Thyroid gland (tissue), 4 donors: ENCODE data around the gene MOB2. TPM values are rescaled to one million over a fixed set of nuclear protein-coding genes. Genes with fewer than 3 reads are reported as not detected.

Source experiments
- DNase-seq, 2 donors: peaks; one replicate each; pipeline ENCODE4 v3.0.0-alpha.2; 2019
- H3K27ac ChIP-seq, 3 donors: fragments of 200-600 bp; sonication (generic); 1 replicate in 2 of 3; 2 replicates in 1 of 3; pipeline ENCODE4 v1.5.1; 2016 to 2019; ENCODE audit warnings: mild to moderate bottlenecking in 1 of 3, moderate library complexity in 1 of 3
- H3K27me3 ChIP-seq: fragments of 200-600 bp; sonication (generic); one replicate; pipeline ENCODE4 v1.5.1; 2019
- H3K36me3 ChIP-seq, 2 donors: fragments of 200-600 bp; sonication (generic); one replicate each; pipeline ENCODE4 v1.5.1; 2016 to 2019
- H3K4me1 ChIP-seq, 2 donors: fragments of 200-600 bp; sonication (generic); one replicate each; pipeline ENCODE4 v1.5.1; 2017 to 2019
- H3K4me3 ChIP-seq, 3 donors: fragments of 200-600 bp; sonication (generic); replicated peaks in 1 of 3; 1 replicate in 2 of 3; 2 replicates in 1 of 3; pipeline ENCODE4 v1.5.1; 2016; ENCODE audit warnings: mild to moderate bottlenecking in 1 of 3
- H3K9me3 ChIP-seq: fragments of 200-600 bp; sonication (generic); one replicate; pipeline ENCODE4 v1.5.1; 2017
- POLR2A ChIP-seq, 2 donors: fragments of 450-650 bp; IDR thresholded peaks; one replicate each; pipeline ENCODE4 v1.6.1; 2017; ENCODE audit warnings: antibody characterized with exemption in 2 of 2, mild to moderate bottlenecking in 2 of 2, moderate library complexity in 1 of 2
- WGBS, 2 donors: methylation state at CpG; one replicate each; pipeline ENCODE4 v1.1.5; 2017; 5-methylcytosine and 5-hydroxymethylcytosine counted together
- intact Hi-C: fragments of 100-400 bp; cut with DNase I; formaldehyde crosslinking; loops from one replicate; pipeline ENCODE4 v1.15.1; 2023
- total RNA-seq, 4 donors: library from RNA; depleted of rRNA; stranded (reverse); fragments of >200 nt; gene quantifications; one replicate each; pipeline ENCODE4 v1.2.3, GENCODE V29; 2016
- TF ChIP-seq, protein P1 (sequence below), 6 experiments: fragments of 200-600 bp in 3 of 6; fragments of 450-650 bp in 3 of 6; sonication (generic) in 3 of 6; IDR thresholded peaks; one replicate each; pipeline ENCODE4 v1.5.1; 2016 to 2019; ENCODE audit warnings: antibody characterized with exemption in 6 of 6, mild to moderate bottlenecking in 2 of 6, inconsistent platforms in 1 of 6, moderate library complexity in 1 of 6

MOB2 gene
- total RNA-seq, 4 donors from 2014 or later: 25.6 to 45.8 (median 30.1) TPM

DNA sequence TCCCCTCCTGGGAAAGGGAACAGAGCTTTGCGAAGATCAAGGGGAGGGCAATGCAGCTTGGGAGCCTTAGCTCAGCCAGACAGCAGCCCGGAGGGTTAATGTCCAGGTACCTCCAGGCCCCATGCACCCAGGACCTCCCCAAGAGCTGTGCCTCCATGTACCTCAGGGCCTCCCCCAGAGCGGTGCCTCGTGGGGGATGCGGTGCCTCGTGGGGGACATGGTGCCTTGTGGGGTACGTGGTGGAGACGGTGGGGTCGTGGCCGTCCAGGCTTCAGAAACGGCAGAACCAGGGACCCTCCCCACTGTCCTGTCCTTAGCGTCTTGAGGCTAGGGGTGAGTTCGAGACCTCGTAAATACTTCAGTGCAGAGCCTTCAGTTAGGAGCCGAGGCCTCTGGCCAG is 63.6 kb downstream of the MOB2 start:
- TF ChIP-seq, protein P1, sequence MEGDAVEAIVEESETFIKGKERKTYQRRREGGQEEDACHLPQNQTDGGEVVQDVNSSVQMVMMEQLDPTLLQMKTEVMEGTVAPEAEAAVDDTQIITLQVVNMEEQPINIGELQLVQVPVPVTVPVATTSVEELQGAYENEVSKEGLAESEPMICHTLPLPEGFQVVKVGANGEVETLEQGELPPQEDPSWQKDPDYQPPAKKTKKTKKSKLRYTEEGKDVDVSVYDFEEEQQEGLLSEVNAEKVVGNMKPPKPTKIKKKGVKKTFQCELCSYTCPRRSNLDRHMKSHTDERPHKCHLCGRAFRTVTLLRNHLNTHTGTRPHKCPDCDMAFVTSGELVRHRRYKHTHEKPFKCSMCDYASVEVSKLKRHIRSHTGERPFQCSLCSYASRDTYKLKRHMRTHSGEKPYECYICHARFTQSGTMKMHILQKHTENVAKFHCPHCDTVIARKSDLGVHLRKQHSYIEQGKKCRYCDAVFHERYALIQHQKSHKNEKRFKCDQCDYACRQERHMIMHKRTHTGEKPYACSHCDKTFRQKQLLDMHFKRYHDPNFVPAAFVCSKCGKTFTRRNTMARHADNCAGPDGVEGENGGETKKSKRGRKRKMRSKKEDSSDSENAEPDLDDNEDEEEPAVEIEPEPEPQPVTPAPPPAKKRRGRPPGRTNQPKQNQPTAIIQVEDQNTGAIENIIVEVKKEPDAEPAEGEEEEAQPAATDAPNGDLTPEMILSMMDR (IDR thresholded peaks at IDR 0.05): no peak
- TF ChIP-seq POLR2A (IDR thresholded peaks at IDR 0.05): no peak
- no peaks in the 10 kb centered on the region for H3K4me1 ChIP-seq

GRCh38 chr11:1422481-1422880 is 64.1 kb downstream of the MOB2 start:
- intact Hi-C loops: no loop called here
- Histone ChIP-seq H3K27me3 (no peaks in the 10 kb centered on the region), H3K36me3 (no peaks in the 10 kb centered on the region), H3K4me3 (no peak overlapping the region), H3K9me3 (no peaks in the 10 kb centered on the region), H3K4me1 (no peaks in the 10 kb centered on the region), H3K27ac (no peak overlapping the region)
- 15 to 49% methylated on average over 3 to 6 of the region's 9 CpGs for WGBS, 2 donors
- TF ChIP-seq, protein P1 (IDR thresholded peaks at IDR 0.05): no peak
- TF ChIP-seq POLR2A (IDR thresholded peaks at IDR 0.05): no peak
- DNase-seq: no peak

More for the DNA sequence above, 63.6 kb downstream of the MOB2 start:
- H3K36me3 ChIP-seq: no peaks in the 10 kb centered on the region
- H3K27ac ChIP-seq: no peak overlapping the region
- no peaks in the 10 kb centered on the region for H3K9me3 ChIP-seq
- no peaks in the 10 kb centered on the region for H3K27me3 ChIP-seq
- DNase-seq: no peak
- 81 to 86% methylated on average over 8 to 13 of the region's 15 CpGs for WGBS, 2 donors
- H3K4me3 ChIP-seq: no peak overlapping the region
- intact Hi-C loops: no loop called here

DNA sequence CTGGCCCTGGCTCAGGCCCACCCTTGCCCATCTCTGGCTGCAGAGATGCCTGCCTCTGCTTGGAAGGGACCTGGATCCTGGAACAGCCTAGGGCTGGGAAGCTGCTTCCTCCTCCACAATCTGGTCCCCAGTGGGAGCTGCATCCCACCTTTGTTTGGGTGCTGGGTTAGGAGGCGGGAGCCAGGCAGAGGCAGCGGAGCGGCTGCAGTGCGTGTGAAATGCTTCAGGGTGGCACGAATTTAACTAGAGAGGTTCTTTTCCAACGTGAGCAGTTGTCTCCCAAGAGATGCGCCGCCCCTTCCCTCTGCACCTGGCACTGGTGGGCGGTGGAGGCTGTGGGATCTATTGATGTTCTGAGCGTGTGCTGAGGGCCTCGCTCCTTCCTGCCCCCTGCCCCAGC is 65.3 kb downstream of the MOB2 start:
- Histone ChIP-seq H3K4me1 (no peaks in the 10 kb centered on the region), H3K4me3 (no peak overlapping the region), H3K9me3 (no peaks in the 10 kb centered on the region), H3K36me3 (no peaks in the 10 kb centered on the region), H3K27me3 (no peaks in the 10 kb centered on the region), H3K27ac (no peak overlapping the region)
- WGBS, 2 donors: 88% methylated on average over 11 of the region's 11 CpGs; no CpG with 5 or more reads in 1 of the 2 donors
- intact Hi-C loops: no loop called here
- TF ChIP-seq, protein P1 (IDR thresholded peaks at IDR 0.05): no peak
- TF ChIP-seq POLR2A (IDR thresholded peaks at IDR 0.05): no peak
- DNase-seq: no peak

DNA sequence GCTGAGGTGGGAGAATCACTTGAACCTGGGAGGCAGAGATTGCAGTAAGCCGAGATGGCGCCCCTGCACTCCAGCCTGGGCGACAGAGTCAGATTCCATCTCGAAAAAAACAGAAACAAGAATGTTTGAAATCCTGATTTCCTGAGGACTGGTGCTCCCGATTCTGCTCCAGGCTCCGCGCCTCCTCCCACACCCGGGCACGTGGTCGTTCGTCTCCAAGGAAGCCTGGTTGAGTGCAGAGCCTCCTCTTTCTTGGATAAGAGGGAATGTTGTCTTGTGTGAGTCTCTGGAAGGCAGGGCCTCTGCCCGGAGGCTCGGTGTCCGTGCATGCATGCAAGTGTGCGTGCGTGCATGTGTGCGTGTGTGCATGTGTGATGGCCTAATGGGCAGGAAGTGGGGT is 66.8 kb downstream of the MOB2 start:
- intact Hi-C loops: no loop called here
- TF ChIP-seq, protein P1 (IDR thresholded peaks at IDR 0.05): no peak
- no peak for TF ChIP-seq POLR2A (IDR thresholded peaks at IDR 0.05)
- Histone ChIP-seq H3K36me3 (no peaks in the 10 kb centered on the region), H3K27ac (no peak overlapping the region), H3K27me3 (no peaks in the 10 kb centered on the region), H3K9me3 (no peaks in the 10 kb centered on the region), H3K4me3 (no peak overlapping the region), H3K4me1 (no peaks in the 10 kb centered on the region)
- DNase-seq: no peak
- 90% methylated on average over 17 of the region's 17 CpGs for WGBS, 2 donors

Other genes starting within 250 kb of the MOB2 start
- 10 to 100 TPM; 37.1 to 74.4 (median 65.7) TPM for gene TOLLIP, start 177.1 kb downstream of the MOB2 start, total RNA-seq
- gene BRSK2, start 96.8 kb downstream of the MOB2 start, total RNA-seq: 1 to 10 TPM in 2 of 4 donors, under 1 TPM in 2; 0.34 to 2.2 (median 0.81) TPM
- gene DUSP8, start 85.5 kb upstream of the MOB2 start, total RNA-seq: 1 to 10 TPM; 1.3 to 3.5 (median 2.5) TPM
- gene KRTAP5-1, start 98.5 kb upstream of the MOB2 start, total RNA-seq: not detected
- not detected for gene KRTAP5-2, start 111.5 kb upstream of the MOB2 start, total RNA-seq
- gene KRTAP5-3, start 121.7 kb upstream of the MOB2 start, total RNA-seq: not detected
- not detected for gene KRTAP5-4, start 135.4 kb upstream of the MOB2 start, total RNA-seq
- not detected for gene KRTAP5-5, start 143.0 kb upstream of the MOB2 start, total RNA-seq
- gene KRTAP5-6, start 210.4 kb upstream of the MOB2 start, total RNA-seq: not detected